GM23248 (cell line): ENCODE data around the gene NHSL2. TPM values are rescaled to one million over a fixed set of nuclear protein-coding genes. Genes with fewer than 3 reads are reported as not detected.
A peak's percentile ranks its signal among the peaks of the same experiment; 100 is the strongest.

Experiments used
- DNase-seq: peaks from one replicate; pipeline ENCODE4 v3.0.0-alpha.2; 2015
- H2AFZ ChIP-seq: fragments of 200-600 bp; sonication (generic); 2 replicates; pipeline ENCODE4 v1.6.1; 2016; ENCODE audit warnings: antibody characterized with exemption
- H3F3A ChIP-seq: fragments of 200-600 bp; sonication (generic); 2 replicates; pipeline ENCODE4 v1.6.1; 2016; ENCODE audit warnings: mild to moderate bottlenecking, antibody characterized with exemption, mixed run types; ENCODE audit not compliant: insufficient read depth
- H3K27ac ChIP-seq: fragments of 200-600 bp; sonication (generic); 2 replicates; pipeline ENCODE4 v1.5.1; 2016; ENCODE audit warnings: mild to moderate bottlenecking
- H3K27me3 ChIP-seq: fragments of 200-600 bp; sonication (generic); replicated peaks from 2 replicates; pipeline ENCODE4 v1.6.1; 2016; ENCODE audit warnings: mild to moderate bottlenecking; ENCODE audit not compliant: insufficient read depth
- H3K36me3 ChIP-seq: fragments of 200-600 bp; sonication (generic); 2 replicates; pipeline ENCODE4 v1.6.1; 2016; ENCODE audit warnings: low read depth, mild to moderate bottlenecking
- H3K4me1 ChIP-seq: fragments of 200-600 bp; sonication (generic); 2 replicates; pipeline ENCODE4 v1.6.1; 2016; ENCODE audit warnings: mild to moderate bottlenecking; ENCODE audit not compliant: insufficient read depth
- H3K4me2 ChIP-seq: fragments of 200-600 bp; sonication (generic); one replicate; pipeline ENCODE4 v1.6.1; 2016; ENCODE audit warnings: mild to moderate bottlenecking; ENCODE audit not compliant: unreplicated experiment
- H3K4me3 ChIP-seq: fragments of 200-600 bp; sonication (generic); 2 replicates; pipeline ENCODE4 v1.5.1; 2016; ENCODE audit warnings: mild to moderate bottlenecking
- H3K79me2 ChIP-seq: fragments of 200-600 bp; sonication (generic); 2 replicates; pipeline ENCODE4 v1.6.1; 2016; ENCODE audit warnings: mild to moderate bottlenecking; ENCODE audit not compliant: insufficient read depth
- H3K9ac ChIP-seq: fragments of 200-600 bp; sonication (generic); 2 replicates; pipeline ENCODE4 v1.6.1; 2016; ENCODE audit warnings: mild to moderate bottlenecking
- H3K9me2 ChIP-seq: fragments of 200-600 bp; sonication (generic); 2 replicates; pipeline ENCODE4 v1.6.1; 2016; ENCODE audit warnings: mixed run types, mild to moderate bottlenecking, moderate library complexity; ENCODE audit not compliant: insufficient read depth
- H3K9me3 ChIP-seq: fragments of 200-600 bp; sonication (generic); one replicate; pipeline ENCODE4 v1.6.1; 2017; ENCODE audit warnings: low read depth
- H4K20me1 ChIP-seq: fragments of 200-600 bp; sonication (generic); 2 replicates; pipeline ENCODE4 v1.6.0; 2016; ENCODE audit not compliant: insufficient read depth
- EZH2 ChIP-seq: fragments of 200-600 bp; sonication (generic); IDR thresholded peaks from 2 replicates; pipeline ENCODE4 v1.6.1; 2018; ENCODE audit warnings: antibody characterized with exemption, mild to moderate bottlenecking; ENCODE audit not compliant: insufficient read depth, poor library complexity, severe bottlenecking
- EZH2phosphoT487 ChIP-seq: fragments of 200-600 bp; sonication (generic); IDR thresholded peaks from 2 replicates; pipeline ENCODE4 v1.6.1; 2018; ENCODE audit warnings: antibody characterized with exemption, moderate library complexity, mild to moderate bottlenecking, low read depth; ENCODE audit not compliant: insufficient read depth
- WGBS, 2 experiments: methylation state at CpG; one replicate each; pipeline ENCODE4 v1.1.6; 2015 to 2017; ENCODE audit warnings: low lambda C conversion rate in 2 of 2, low coverage in 1 of 2; ENCODE audit errors: missing lambda C conversion rate in 2 of 2; 5-methylcytosine and 5-hydroxymethylcytosine counted together
- in situ Hi-C: fragments of 300-500 bp; cut with MboI; formaldehyde crosslinking; loops from 2 replicates; pipeline ENCODE4 v1.15.0; 2020
- polyA plus RNA-seq: library from polyadenylated mRNA; unstranded; fragments of >200 nt; fragmentation: Nextera tagmentation; extraction: Ambion mirVana; gene quantifications from 2 replicates; pipeline ENCODE4 v1.2.1, GENCODE V29; 2016
- total RNA-seq: library from RNA; depleted of rRNA; stranded (reverse); fragments of >200 nt; shearing (Covaris generic); gene quantifications from 2 replicates; pipeline ENCODE4 v1.2.3, GENCODE V29; 2014

Gene NHSL2
- total and polyA plus RNA-seq, 2 experiments from 2014 or later, result 3.2 to 6.5 TPM

- no peaks in the 10 kb centered on the region for H3K9me3 ChIP-seq
- peaks cover 7% of the 10 kb centered on the region; the same call in 1 of the 2 replicates for H3F3A ChIP-seq
- peak overlapping the region; percentile 68 for H3K4me2 ChIP-seq
- H3K36me3 ChIP-seq, result no peaks in the 10 kb centered on the region
- DNase-seq, result peak; percentile 83
- no peak overlapping the region for H2AFZ ChIP-seq
- no peak overlapping the region for H3K9ac ChIP-seq
- WGBS, 2 experiments, result 15 to 20% methylated on average over 6 to 7 of the region's 7 CpGs
- H3K4me3 ChIP-seq, result peak overlapping the region; percentile 68; the same call in 1 of the 2 replicates
- in situ Hi-C loops, result no loop called here
- H3K79me2 ChIP-seq, result peaks cover 5% of the 10 kb centered on the region; the same call in 1 of the 2 replicates
- no peaks in the 10 kb centered on the region for H4K20me1 ChIP-seq
- no peak for TF ChIP-seq EZH2
- no peak for TF ChIP-seq EZH2phosphoT487
- no peaks in the 10 kb centered on the region for H3K9me2 ChIP-seq
- H3K27me3 ChIP-seq, result no peaks in the 10 kb centered on the region
- H3K4me1 ChIP-seq, result peaks cover 40% of the 10 kb centered on the region
- peak overlapping the region; percentile 39; the same call in 1 of the 2 replicates for H3K27ac ChIP-seq
These were observed 119.1 kb downstream of the NHSL2 start for GRCh38 chrX:72029483-72030411.

GRCh38 chrX:72030431-72030830 lies 119.8 kb downstream of the NHSL2 start:
- Histone ChIP-seq H3K4me1 (peaks cover 40% of the 10 kb centered on the region), H3K9me2 (no peaks in the 10 kb centered on the region), H3K9me3 (no peaks in the 10 kb centered on the region), H3K36me3 (no peaks in the 10 kb centered on the region), H3K9ac (no peak overlapping the region), H2AFZ (no peak overlapping the region), H3K27me3 (no peaks in the 10 kb centered on the region), H4K20me1 (no peaks in the 10 kb centered on the region), H3K4me3 (no peak overlapping the region), H3F3A (peaks cover 7% of the 10 kb centered on the region; the same call in 1 of the 2 replicates), H3K27ac (peak overlapping the region; percentile 24; the same call in 1 of the 2 replicates), H3K79me2 (peaks cover 8% of the 10 kb centered on the region), H3K4me2 (peak overlapping the region; percentile 68)
- TF ChIP-seq EZH2phosphoT487 (no peak), EZH2 (no peak)
- no peak for DNase-seq
- 90 to 92% methylated on average over 2 to 3 of the region's 3 CpGs for WGBS, 2 experiments
- in situ Hi-C loops, result no loop called here

GRCh38 chrX:72031118-72031517 lies 120.5 kb downstream of the NHSL2 start:
- no peak for DNase-seq
- no peak overlapping the region for H3K27ac ChIP-seq
- H3K79me2 ChIP-seq, result peaks cover 14% of the 10 kb centered on the region
- H4K20me1 ChIP-seq, result no peaks in the 10 kb centered on the region
- H3K4me3 ChIP-seq, result no peak overlapping the region
- H3K36me3 ChIP-seq, result no peaks in the 10 kb centered on the region
- no peak overlapping the region for H2AFZ ChIP-seq
- H3K4me1 ChIP-seq, result peaks cover 40% of the 10 kb centered on the region
- H3K4me2 ChIP-seq, result no peak overlapping the region
- WGBS, 2 experiments, result 92 to 100% methylated on average over 1 of the region's 1 CpG
- H3K27me3 ChIP-seq, result no peaks in the 10 kb centered on the region
- no peak for TF ChIP-seq EZH2
- no peak for TF ChIP-seq EZH2phosphoT487
- in situ Hi-C loops, result no loop called here
- peaks cover 7% of the 10 kb centered on the region; the same call in 1 of the 2 replicates for H3F3A ChIP-seq
- H3K9me3 ChIP-seq, result no peaks in the 10 kb centered on the region
- no peaks in the 10 kb centered on the region for H3K9me2 ChIP-seq
- no peak overlapping the region for H3K9ac ChIP-seq

GRCh38 chrX:72031634-72032033 lies 121.0 kb downstream of the NHSL2 start:
- in situ Hi-C loops, result no loop called here
- Histone ChIP-seq H3F3A (peaks cover 5% of the 10 kb centered on the region; the same call in 1 of the 2 replicates), H3K79me2 (peaks cover 18% of the 10 kb centered on the region), H3K4me3 (no peak overlapping the region), H3K9me2 (no peaks in the 10 kb centered on the region), H3K9me3 (no peaks in the 10 kb centered on the region), H3K4me2 (no peak overlapping the region), H3K36me3 (no peaks in the 10 kb centered on the region), H2AFZ (no peak overlapping the region), H3K27me3 (no peaks in the 10 kb centered on the region), H3K9ac (no peak overlapping the region), H3K4me1 (peaks cover 35% of the 10 kb centered on the region), H3K27ac (no peak overlapping the region), H4K20me1 (no peaks in the 10 kb centered on the region)
- 93 to 99% methylated on average over 5 of the region's 5 CpGs for WGBS, 2 experiments
- no peak for DNase-seq
- TF ChIP-seq EZH2phosphoT487 (no peak), EZH2 (no peak)
